Measurements from ENCODE around the gene ORC4. TPM values are rescaled to one million over a fixed set of nuclear protein-coding genes. Genes with fewer than 3 reads are reported as not detected.

The ORC4 gene
- total RNA-seq, 1 donor = 71.4 TPM

DNA sequence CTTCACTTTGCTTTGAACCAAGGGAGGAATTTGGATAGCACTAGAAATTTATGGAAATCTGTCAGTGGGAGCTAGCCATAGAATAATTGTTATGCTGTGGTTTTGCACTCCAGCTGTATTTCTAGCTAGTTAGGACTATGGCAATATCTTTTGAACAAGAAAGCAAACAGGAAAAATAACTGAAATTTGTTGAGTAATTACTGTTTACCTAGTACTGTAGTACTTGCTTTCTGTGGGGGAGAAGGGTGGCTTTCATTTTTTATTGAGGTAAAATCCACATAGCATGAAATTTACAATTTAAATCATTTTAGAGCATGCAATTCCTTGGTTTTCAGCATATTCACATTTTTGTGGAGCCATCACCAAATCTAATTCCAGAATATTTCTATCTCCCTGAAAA is 28.7 kb upstream of the ORC4 start:
- TF ChIP-seq, protein P1, sequence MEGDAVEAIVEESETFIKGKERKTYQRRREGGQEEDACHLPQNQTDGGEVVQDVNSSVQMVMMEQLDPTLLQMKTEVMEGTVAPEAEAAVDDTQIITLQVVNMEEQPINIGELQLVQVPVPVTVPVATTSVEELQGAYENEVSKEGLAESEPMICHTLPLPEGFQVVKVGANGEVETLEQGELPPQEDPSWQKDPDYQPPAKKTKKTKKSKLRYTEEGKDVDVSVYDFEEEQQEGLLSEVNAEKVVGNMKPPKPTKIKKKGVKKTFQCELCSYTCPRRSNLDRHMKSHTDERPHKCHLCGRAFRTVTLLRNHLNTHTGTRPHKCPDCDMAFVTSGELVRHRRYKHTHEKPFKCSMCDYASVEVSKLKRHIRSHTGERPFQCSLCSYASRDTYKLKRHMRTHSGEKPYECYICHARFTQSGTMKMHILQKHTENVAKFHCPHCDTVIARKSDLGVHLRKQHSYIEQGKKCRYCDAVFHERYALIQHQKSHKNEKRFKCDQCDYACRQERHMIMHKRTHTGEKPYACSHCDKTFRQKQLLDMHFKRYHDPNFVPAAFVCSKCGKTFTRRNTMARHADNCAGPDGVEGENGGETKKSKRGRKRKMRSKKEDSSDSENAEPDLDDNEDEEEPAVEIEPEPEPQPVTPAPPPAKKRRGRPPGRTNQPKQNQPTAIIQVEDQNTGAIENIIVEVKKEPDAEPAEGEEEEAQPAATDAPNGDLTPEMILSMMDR (IDR thresholded peaks at IDR 0.05; ENCODE audit: insufficient read depth, low read length) = no peak
- no peak overlapping the region for H3K4me3 ChIP-seq (ENCODE audit: low read depth, low read length)
- no peak for DNase-seq (ENCODE audit: low read depth)

DNA sequence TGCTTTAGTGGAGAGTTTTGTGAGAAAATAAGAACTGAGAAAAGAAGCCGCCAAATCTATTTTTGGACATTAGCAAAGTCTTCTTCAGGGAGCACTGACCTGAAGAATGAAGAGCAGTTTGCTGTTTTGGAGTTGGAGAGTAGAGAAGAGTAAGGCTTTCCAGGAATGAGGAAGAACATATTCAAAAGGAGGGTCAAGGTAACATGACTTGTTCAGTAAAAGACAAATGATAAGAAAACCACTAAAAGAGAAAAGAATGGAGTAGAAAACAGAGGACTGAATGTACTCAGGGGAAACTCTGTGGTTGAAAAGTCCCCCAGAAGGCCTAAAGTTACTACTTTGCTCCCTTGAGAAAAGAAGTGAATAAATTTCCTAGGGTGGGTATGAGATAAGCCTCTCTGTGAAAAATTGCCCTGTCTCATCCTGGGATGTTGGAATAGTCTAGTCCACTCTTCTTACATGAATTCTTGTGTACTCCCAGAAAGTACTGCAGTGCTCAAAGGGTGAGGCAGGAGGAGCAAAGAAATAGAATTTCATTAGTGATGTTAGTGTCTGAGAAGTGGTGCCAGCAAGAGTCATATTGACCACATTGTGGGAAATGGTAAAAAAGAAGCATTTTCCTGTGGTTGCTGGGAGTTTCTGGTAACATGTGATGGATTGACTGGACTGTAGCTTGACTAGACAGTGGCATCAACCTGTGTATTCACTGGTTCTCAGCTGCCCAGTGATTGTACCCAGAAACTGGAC is 28.1 kb upstream of the ORC4 start:
- H3K4me3 ChIP-seq (ENCODE audit: low read depth, low read length) = no peak overlapping the region
- TF ChIP-seq, protein P1 (IDR thresholded peaks at IDR 0.05; ENCODE audit: insufficient read depth, low read length) = no peak
- DNase-seq (ENCODE audit: low read depth) = no peak

DNA sequence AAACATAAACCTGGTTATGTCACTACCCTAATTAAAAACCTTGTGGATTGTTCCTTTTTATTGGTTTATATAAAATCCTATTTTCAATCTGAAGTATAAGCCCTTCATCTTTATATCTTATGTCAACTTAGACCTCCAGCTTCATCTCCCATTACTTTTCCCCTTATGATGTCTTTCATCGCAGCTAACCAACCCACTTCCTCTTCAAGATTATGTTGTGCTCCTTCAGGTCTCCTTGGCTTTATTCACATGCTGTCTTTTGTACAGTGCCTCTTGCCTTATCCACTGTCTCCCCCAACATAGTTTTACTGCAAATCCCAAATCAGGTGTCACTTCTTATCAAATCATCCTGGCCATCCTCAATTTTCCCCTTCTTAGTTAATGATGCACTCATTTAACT is 26.3 kb upstream of the ORC4 start:
- no peak overlapping the region for H3K4me3 ChIP-seq (ENCODE audit: low read depth, low read length)
- no peak for DNase-seq (ENCODE audit: low read depth)
- TF ChIP-seq, protein P1 (IDR thresholded peaks at IDR 0.05; ENCODE audit: insufficient read depth, low read length) = no peak

DNA sequence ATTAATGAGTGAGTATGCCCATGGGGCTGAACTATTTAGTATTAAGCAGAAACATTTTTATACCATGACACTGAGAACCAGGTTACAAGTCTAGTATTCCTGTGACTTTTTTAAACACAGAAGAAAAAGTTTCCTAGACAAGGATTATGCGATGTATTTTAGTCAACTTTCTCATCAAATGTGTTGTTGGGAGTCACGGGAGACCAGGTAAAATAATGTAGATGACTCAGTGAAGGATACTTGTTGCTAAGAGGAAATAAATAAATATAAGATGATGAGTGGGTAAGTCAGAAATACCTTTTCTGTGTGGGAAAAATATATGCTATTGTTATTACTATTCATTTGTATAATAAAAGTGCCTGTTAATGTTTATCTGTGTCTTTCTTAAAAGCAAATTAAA is 23.8 kb upstream of the ORC4 start:
- H3K4me3 ChIP-seq (ENCODE audit: low read depth, low read length) = no peak overlapping the region
- TF ChIP-seq, protein P1 (IDR thresholded peaks at IDR 0.05; ENCODE audit: insufficient read depth, low read length) = no peak
- DNase-seq (ENCODE audit: low read depth) = no peak

DNA sequence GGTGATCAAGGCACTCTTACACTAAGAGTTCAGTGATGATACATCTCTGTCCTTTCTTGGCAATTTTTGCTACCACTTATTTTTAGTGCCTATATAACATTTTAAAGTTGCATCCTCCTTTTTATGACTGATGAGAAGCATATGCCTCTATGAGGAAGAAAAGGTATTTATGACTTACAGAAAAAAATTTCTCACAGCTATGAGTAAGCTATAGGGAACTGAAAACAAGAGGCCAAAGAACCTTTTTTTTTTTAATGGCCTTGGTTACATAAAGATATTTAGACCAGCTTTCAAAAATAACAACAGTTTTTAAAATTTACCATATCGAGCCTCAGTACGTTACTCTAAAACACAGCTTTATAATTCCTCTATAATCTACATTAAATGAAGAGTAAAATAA is 21.7 kb upstream of the ORC4 start:
- no peak for DNase-seq (ENCODE audit: low read depth)
- no peak overlapping the region for H3K4me3 ChIP-seq (ENCODE audit: low read depth, low read length)
- TF ChIP-seq, protein P1 (IDR thresholded peaks at IDR 0.05; ENCODE audit: insufficient read depth, low read length) = no peak

DNA sequence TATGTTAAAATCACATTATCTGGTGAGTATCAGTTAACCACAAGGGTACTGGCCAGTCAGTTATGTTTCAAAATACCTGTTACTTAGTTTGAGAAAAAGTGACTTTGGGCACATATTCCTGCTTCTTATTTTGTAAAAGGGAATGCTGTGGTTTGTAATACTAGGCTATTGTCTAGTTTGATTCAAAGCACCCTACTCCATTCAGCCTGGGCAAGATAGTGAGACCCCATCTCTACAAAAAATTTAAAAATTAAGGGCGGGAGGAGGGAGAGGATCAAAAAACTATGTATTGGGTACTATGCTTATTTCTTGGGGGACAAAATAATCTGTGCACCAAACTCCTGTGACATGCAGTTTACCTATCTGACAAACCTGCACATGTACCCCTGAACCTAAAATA is 19.2 kb upstream of the ORC4 start:
- TF ChIP-seq, protein P1 (IDR thresholded peaks at IDR 0.05; ENCODE audit: insufficient read depth, low read length) = no peak
- no peak for DNase-seq (ENCODE audit: low read depth)
- H3K4me3 ChIP-seq (ENCODE audit: low read depth, low read length) = no peak overlapping the region

DNA sequence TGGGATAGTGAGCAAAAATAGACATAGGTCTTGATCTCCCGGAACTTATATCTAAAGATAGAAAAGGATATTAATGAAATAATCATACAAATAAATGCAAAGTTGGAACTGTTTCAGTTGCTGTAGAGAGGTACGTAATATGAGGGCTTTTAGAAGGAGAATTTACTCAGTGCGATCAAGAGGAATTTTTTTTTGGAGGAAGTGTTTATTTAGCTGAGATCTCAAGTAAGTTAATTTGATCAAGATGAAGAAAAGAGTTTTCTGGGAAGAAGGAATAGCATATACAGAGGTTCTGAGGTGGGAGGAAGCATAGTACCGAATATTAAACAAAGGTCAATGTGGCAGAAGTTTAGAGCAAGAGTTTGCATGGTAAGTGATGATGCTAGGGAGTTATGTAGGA is 11.7 kb upstream of the ORC4 start:
- DNase-seq (ENCODE audit: low read depth) = no peak
- H3K4me3 ChIP-seq (ENCODE audit: low read depth, low read length) = no peak overlapping the region
- TF ChIP-seq, protein P1 (IDR thresholded peaks at IDR 0.05; ENCODE audit: insufficient read depth, low read length) = no peak

All from fibroblast of the aortic adventitia (primary cell).